Hepatocyte (in vitro differentiated cells): ENCODE measurements around the gene NKD1. TPM values are rescaled to one million over a fixed set of nuclear protein-coding genes. Genes with fewer than 3 reads are reported as not detected.

Source experiments
- DNase-seq: peaks from one replicate; pipeline ENCODE4 v3.0.0-alpha.2; 2016; ENCODE audit warnings: low spot score
- H2AFZ ChIP-seq: fragments of 200-600 bp; sonication (generic); 2 replicates; pipeline ENCODE4 v1.6.0; 2016; ENCODE audit warnings: antibody characterized with exemption, mild to moderate bottlenecking
- H3K27ac ChIP-seq: fragments of 200-600 bp; sonication (generic); 2 replicates; pipeline ENCODE4 v1.5.1; 2016; ENCODE audit warnings: mild to moderate bottlenecking
- H3K27me3 ChIP-seq: fragments of 200-600 bp; sonication (generic); 2 replicates; pipeline ENCODE4 v1.6.1; 2016
- H3K36me3 ChIP-seq: fragments of 200-600 bp; sonication (generic); replicated peaks from 2 replicates; pipeline ENCODE4 v1.5.1; 2016; ENCODE audit warnings: low read depth; ENCODE audit not compliant: insufficient read depth
- H3K4me1 ChIP-seq: fragments of 200-600 bp; sonication (generic); 2 replicates; pipeline ENCODE4 v1.5.1; 2016; ENCODE audit warnings: mild to moderate bottlenecking, moderate library complexity; ENCODE audit not compliant: insufficient read depth
- H3K4me2 ChIP-seq: fragments of 200-600 bp; sonication (generic); 2 replicates; pipeline ENCODE4 v1.6.0; 2016
- H3K4me3 ChIP-seq: fragments of 200-600 bp; sonication (generic); 2 replicates; pipeline ENCODE4 v1.5.1; 2016; ENCODE audit warnings: mild to moderate bottlenecking
- H3K79me2 ChIP-seq: fragments of 200-600 bp; sonication (generic); 2 replicates; pipeline ENCODE4 v1.6.0; 2017; ENCODE audit warnings: mild to moderate bottlenecking
- H3K9me2 ChIP-seq: fragments of 200-600 bp; sonication (generic); replicated peaks from 2 replicates; pipeline ENCODE4 v1.6.0; 2017; ENCODE audit warnings: mild to moderate bottlenecking; ENCODE audit not compliant: insufficient read depth
- H3K9me3 ChIP-seq: fragments of 200-600 bp; sonication (generic); 2 replicates; pipeline ENCODE4 v1.5.1; 2016; ENCODE audit warnings: low read depth, mild to moderate bottlenecking
- H4K20me1 ChIP-seq: fragments of 200-600 bp; sonication (generic); 2 replicates; pipeline ENCODE4 v1.6.0; 2016; ENCODE audit warnings: mild to moderate bottlenecking; ENCODE audit not compliant: insufficient read depth, poor library complexity, severe bottlenecking
- CTCF ChIP-seq: fragments of 200-600 bp; sonication (generic); IDR thresholded peaks from 2 replicates; pipeline ENCODE4 v1.5.1; 2016; ENCODE audit warnings: antibody characterized with exemption, mild to moderate bottlenecking; ENCODE audit not compliant: poor library complexity
- EZH2 ChIP-seq: fragments of 200-600 bp; sonication (generic); IDR thresholded peaks from 2 replicates; pipeline ENCODE4 v1.6.1; 2016; ENCODE audit warnings: antibody characterized with exemption, mild to moderate bottlenecking, borderline replicate concordance
- EZH2phosphoT487 ChIP-seq: fragments of 200-600 bp; sonication (generic); IDR thresholded peaks from one replicate; pipeline ENCODE4 v1.6.1; 2018; ENCODE audit warnings: antibody characterized with exemption, mild to moderate bottlenecking, low read depth, moderate library complexity; ENCODE audit not compliant: unreplicated experiment, severe bottlenecking
- WGBS: methylation state at CpG from one replicate; pipeline ENCODE4 v1.1.6; 2016; ENCODE audit warnings: low lambda C conversion rate; ENCODE audit errors: missing lambda C conversion rate; 5-methylcytosine and 5-hydroxymethylcytosine counted together
- polyA plus RNA-seq: library from polyadenylated mRNA; unstranded; fragments of >200 nt; fragmentation: Nextera tagmentation; extraction: Ambion mirVana; gene quantifications from 2 replicates; pipeline ENCODE4 v1.2.1, GENCODE V29; 2016
- total RNA-seq: library from RNA; depleted of rRNA; stranded (reverse); fragments of >200 nt; gene quantifications from 2 replicates; pipeline ENCODE4 v1.2.3, GENCODE V29; 2014

The NKD1 gene
- total and polyA plus RNA-seq, 2 experiments from 2014 or later = 5.9 to 26.3 TPM

GRCh38 chr16:50669741-50670140 is 121.5 kb downstream of the NKD1 start:
- Histone ChIP-seq H3K79me2 (no peaks in the 10 kb centered on the region), H3K4me2 (no peak overlapping the region), H3K4me3 (no peak overlapping the region), H3K9me3 (peaks cover 4% of the 10 kb centered on the region), H2AFZ (no peak overlapping the region), H3K36me3 (no peaks in the 10 kb centered on the region), H4K20me1 (no peaks in the 10 kb centered on the region), H3K4me1 (no peaks in the 10 kb centered on the region), H3K27me3 (no peaks in the 10 kb centered on the region), H3K27ac (no peak overlapping the region), H3K9me2 (no peaks in the 10 kb centered on the region)
- TF ChIP-seq EZH2 = no peak
- TF ChIP-seq CTCF = no peak
- TF ChIP-seq EZH2phosphoT487 = no peak
- WGBS = 97% methylated on average over 4 of the region's 4 CpGs
- no peak for DNase-seq

GRCh38 chr16:50670476-50670875 is 122.3 kb downstream of the NKD1 start:
- no peak for TF ChIP-seq EZH2phosphoT487
- TF ChIP-seq EZH2 = no peak
- TF ChIP-seq CTCF = no peak
- H3K9me2 ChIP-seq = no peaks in the 10 kb centered on the region
- H3K27me3 ChIP-seq = no peaks in the 10 kb centered on the region
- WGBS = 89% methylated on average over 6 of the region's 6 CpGs
- H3K4me2 ChIP-seq = no peak overlapping the region
- no peak overlapping the region for H2AFZ ChIP-seq
- H3K36me3 ChIP-seq = no peaks in the 10 kb centered on the region
- no peak overlapping the region for H3K4me3 ChIP-seq
- H3K27ac ChIP-seq = no peak overlapping the region
- no peaks in the 10 kb centered on the region for H3K4me1 ChIP-seq
- DNase-seq = no peak
- H3K79me2 ChIP-seq = no peaks in the 10 kb centered on the region
- H4K20me1 ChIP-seq = no peaks in the 10 kb centered on the region
- H3K9me3 ChIP-seq = peaks cover 4% of the 10 kb centered on the region

GRCh38 chr16:50671644-50672260 is 123.6 kb downstream of the NKD1 start:
- H3K27ac ChIP-seq = no peak overlapping the region
- no peaks in the 10 kb centered on the region for H3K9me2 ChIP-seq
- H3K79me2 ChIP-seq = no peaks in the 10 kb centered on the region
- no peak overlapping the region for H3K4me3 ChIP-seq
- H3K27me3 ChIP-seq = no peaks in the 10 kb centered on the region
- peaks cover 4% of the 10 kb centered on the region for H3K9me3 ChIP-seq
- no peaks in the 10 kb centered on the region for H4K20me1 ChIP-seq
- no peaks in the 10 kb centered on the region for H3K36me3 ChIP-seq
- no peak overlapping the region for H2AFZ ChIP-seq
- TF ChIP-seq CTCF = peak; percentile 36
- TF ChIP-seq EZH2 = no peak
- no peak for TF ChIP-seq EZH2phosphoT487
- no peak overlapping the region for H3K4me2 ChIP-seq
- no peaks in the 10 kb centered on the region for H3K4me1 ChIP-seq
- 40% methylated on average over 2 of the region's 2 CpGs for WGBS
- DNase-seq = no peak
